ENCODE data around the gene REPIN1.

REPIN1 gene

GRCh38 chr7:150341263-150342120, 27.1 kb upstream of the REPIN1 start, which contains the start of gene RARRES2:
RARRES2 (minus strand) TSS chr7:150341629; CDS start chr7:150340609, 1,020 bp downstream.
- H3K4me1 ChIP-seq: no peaks in the 10 kb centered on the region
- H3K4me3 ChIP-seq: no peak within 1 kb of the TSS
- no peak for DNase-seq (ENCODE audit: low spot score in 2 of 2)
- no peaks in the 10 kb centered on the region for H3K36me3 ChIP-seq (replicated peaks)
- H3K9me3 ChIP-seq: no peaks in the 10 kb centered on the region; the same call in 1 of the 2 replicates
- in situ Hi-C loops (cut with MboI; ENCODE audit: low sequenced_read_pairs): no loop called here
- no peaks in the 10 kb centered on the region for H3K27me3 ChIP-seq (ENCODE audit: low read depth)

GRCh38 chr7:150342121-150342408, 26.6 kb upstream of the REPIN1 start:
- H3K4me3 ChIP-seq: no peak overlapping the region
- H3K36me3 ChIP-seq (replicated peaks): no peaks in the 10 kb centered on the region
- in situ Hi-C loops (cut with MboI; ENCODE audit: low sequenced_read_pairs): no loop called here
- H3K27me3 ChIP-seq (ENCODE audit: low read depth): no peaks in the 10 kb centered on the region
- H3K4me1 ChIP-seq: no peaks in the 10 kb centered on the region
- no peak for DNase-seq (ENCODE audit: low spot score in 2 of 2)
- no peaks in the 10 kb centered on the region; the same call in 1 of the 2 replicates for H3K9me3 ChIP-seq

GRCh38 chr7:150343225-150343624, 25.4 kb upstream of the REPIN1 start:
- H3K4me3 ChIP-seq: no peak overlapping the region
- in situ Hi-C loops (cut with MboI; ENCODE audit: low sequenced_read_pairs): no loop called here
- no peaks in the 10 kb centered on the region for H3K36me3 ChIP-seq (replicated peaks)
- no peak for DNase-seq (ENCODE audit: low spot score in 2 of 2)
- H3K9me3 ChIP-seq: no peaks in the 10 kb centered on the region; the same call in 1 of the 2 replicates
- H3K4me1 ChIP-seq: no peaks in the 10 kb centered on the region
- H3K27me3 ChIP-seq (ENCODE audit: low read depth): no peaks in the 10 kb centered on the region; the same call in 1 of the 2 replicates

- DNase-seq (ENCODE audit: low spot score in 2 of 2): no peak
- Histone ChIP-seq H3K36me3 (replicated peaks) (no peaks in the 10 kb centered on the region), H3K9me3 (no peaks in the 10 kb centered on the region; the same call in 1 of the 2 replicates), H3K4me1 (no peaks in the 10 kb centered on the region), H3K4me3 (no peak overlapping the region), H3K27me3 (ENCODE audit: low read depth) (no peaks in the 10 kb centered on the region; the same call in 1 of the 2 replicates)
- in situ Hi-C loops (cut with MboI; ENCODE audit: low sequenced_read_pairs): no loop called here
Observed at GRCh38 chr7:150344299-150344698, 24.3 kb upstream of the REPIN1 start.

GRCh38 chr7:150345012-150345411, 23.6 kb upstream of the REPIN1 start:
- no peak overlapping the region for H3K4me3 ChIP-seq
- no peaks in the 10 kb centered on the region; the same call in 1 of the 2 replicates for H3K9me3 ChIP-seq
- no peaks in the 10 kb centered on the region for H3K36me3 ChIP-seq (replicated peaks)
- no peaks in the 10 kb centered on the region for H3K4me1 ChIP-seq
- no peaks in the 10 kb centered on the region; the same call in 1 of the 2 replicates for H3K27me3 ChIP-seq (ENCODE audit: low read depth)
- DNase-seq (ENCODE audit: low spot score in 2 of 2): no peak
- in situ Hi-C loops (cut with MboI; ENCODE audit: low sequenced_read_pairs): no loop called here

- Histone ChIP-seq H3K9me3 (no peaks in the 10 kb centered on the region; the same call in 1 of the 2 replicates), H3K27me3 (ENCODE audit: low read depth) (peaks cover 5% of the 10 kb centered on the region; the same call in 1 of the 2 replicates), H3K4me1 (no peaks in the 10 kb centered on the region), H3K36me3 (replicated peaks) (no peaks in the 10 kb centered on the region), H3K4me3 (no peak overlapping the region)
- in situ Hi-C loops (cut with MboI; ENCODE audit: low sequenced_read_pairs): no loop called here
- DNase-seq (ENCODE audit: low spot score in 2 of 2): no peak
Observed at GRCh38 chr7:150346922-150347321, 21.7 kb upstream of the REPIN1 start.

- no peak overlapping the region for H3K4me3 ChIP-seq
- H3K4me1 ChIP-seq: no peaks in the 10 kb centered on the region
- DNase-seq (ENCODE audit: low spot score in 2 of 2): no peak
- no peaks in the 10 kb centered on the region for H3K36me3 ChIP-seq (replicated peaks)
- peaks cover 6% of the 10 kb centered on the region; the same call in 1 of the 2 replicates for H3K27me3 ChIP-seq (ENCODE audit: low read depth)
- no peaks in the 10 kb centered on the region for H3K9me3 ChIP-seq
- in situ Hi-C loops (cut with MboI; ENCODE audit: low sequenced_read_pairs): no loop called here
Observed at GRCh38 chr7:150351587-150352194, 16.9 kb upstream of the REPIN1 start.

GRCh38 chr7:150355666-150356059, 13.0 kb upstream of the REPIN1 start:
- Histone ChIP-seq H3K4me3 (no peak overlapping the region), H3K36me3 (replicated peaks) (no peaks in the 10 kb centered on the region), H3K9me3 (no peaks in the 10 kb centered on the region), H3K27me3 (ENCODE audit: low read depth) (peaks cover 6% of the 10 kb centered on the region; the same call in 1 of the 2 replicates), H3K4me1 (peaks cover 6% of the 10 kb centered on the region)
- no peak for DNase-seq (ENCODE audit: low spot score in 2 of 2)
- in situ Hi-C loops (cut with MboI; ENCODE audit: low sequenced_read_pairs): no loop called here

DNA sequence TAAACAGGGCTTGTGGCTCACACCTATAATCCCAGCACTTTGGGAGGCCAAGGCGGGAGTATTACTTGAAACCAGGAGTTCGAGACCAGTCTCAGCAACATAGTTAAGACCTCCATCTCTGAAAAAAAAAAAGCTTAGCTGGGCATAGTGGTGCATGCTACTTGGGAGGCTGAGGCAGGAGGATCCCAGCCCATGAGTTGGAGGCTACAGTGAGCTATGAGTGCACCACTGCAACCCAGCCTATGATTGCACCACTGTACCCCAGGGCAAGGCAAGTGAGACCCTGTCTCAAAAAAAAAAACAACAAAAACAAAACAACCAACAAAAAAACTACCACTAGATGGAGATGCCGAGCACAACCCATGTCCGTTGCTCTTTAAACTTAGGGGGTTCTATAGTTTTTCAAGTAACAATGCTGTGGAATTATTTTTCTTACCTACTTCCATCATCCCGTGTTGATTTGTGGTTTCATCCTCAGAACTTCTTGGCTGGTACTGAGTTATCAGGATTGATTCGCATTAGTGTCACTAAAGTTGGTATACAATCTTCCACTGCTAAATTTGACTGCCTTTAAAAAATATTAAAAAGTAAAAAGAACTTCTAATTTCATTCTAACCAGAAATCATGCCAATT, 12.2 kb upstream of the REPIN1 start:
- peak; percentile 35 to 46 for DNase-seq (ENCODE audit: low spot score in 2 of 2)
- peaks cover 3% of the 10 kb centered on the region; the same call in 1 of the 2 replicates for H3K27me3 ChIP-seq (ENCODE audit: low read depth)
- H3K4me3 ChIP-seq: no peak overlapping the region
- no peaks in the 10 kb centered on the region for H3K36me3 ChIP-seq (replicated peaks)
- H3K9me3 ChIP-seq: no peaks in the 10 kb centered on the region
- in situ Hi-C loops (cut with MboI; ENCODE audit: low sequenced_read_pairs): no loop called here
- peaks cover 9% of the 10 kb centered on the region for H3K4me1 ChIP-seq

DNA sequence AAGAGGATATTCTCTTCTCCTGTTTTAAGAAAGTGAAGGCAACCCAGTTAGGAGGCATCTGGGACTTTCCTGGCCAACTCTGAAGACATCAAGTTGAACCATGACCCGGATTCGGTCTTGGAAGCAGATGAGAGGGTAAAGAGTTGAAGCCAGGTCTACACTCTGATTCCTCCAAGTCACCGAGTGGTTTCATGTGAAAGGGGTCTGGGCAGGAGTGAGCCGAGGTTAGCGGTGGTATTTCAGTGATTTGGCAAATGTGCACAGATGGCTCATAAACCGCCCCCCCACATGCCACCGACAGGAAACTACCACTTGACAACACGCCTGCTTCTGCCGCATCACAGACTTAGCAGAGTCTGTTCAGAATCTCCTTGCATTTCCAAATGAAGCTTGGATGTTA, 11.4 kb upstream of the REPIN1 start:
- in situ Hi-C loops (cut with MboI; ENCODE audit: low sequenced_read_pairs): no loop called here
- Histone ChIP-seq H3K9me3 (no peaks in the 10 kb centered on the region), H3K36me3 (replicated peaks) (no peaks in the 10 kb centered on the region), H3K4me1 (peaks cover 9% of the 10 kb centered on the region), H3K4me3 (no peak overlapping the region), H3K27me3 (ENCODE audit: low read depth) (no peaks in the 10 kb centered on the region)
- DNase-seq (ENCODE audit: low spot score in 2 of 2): no peak

DNA sequence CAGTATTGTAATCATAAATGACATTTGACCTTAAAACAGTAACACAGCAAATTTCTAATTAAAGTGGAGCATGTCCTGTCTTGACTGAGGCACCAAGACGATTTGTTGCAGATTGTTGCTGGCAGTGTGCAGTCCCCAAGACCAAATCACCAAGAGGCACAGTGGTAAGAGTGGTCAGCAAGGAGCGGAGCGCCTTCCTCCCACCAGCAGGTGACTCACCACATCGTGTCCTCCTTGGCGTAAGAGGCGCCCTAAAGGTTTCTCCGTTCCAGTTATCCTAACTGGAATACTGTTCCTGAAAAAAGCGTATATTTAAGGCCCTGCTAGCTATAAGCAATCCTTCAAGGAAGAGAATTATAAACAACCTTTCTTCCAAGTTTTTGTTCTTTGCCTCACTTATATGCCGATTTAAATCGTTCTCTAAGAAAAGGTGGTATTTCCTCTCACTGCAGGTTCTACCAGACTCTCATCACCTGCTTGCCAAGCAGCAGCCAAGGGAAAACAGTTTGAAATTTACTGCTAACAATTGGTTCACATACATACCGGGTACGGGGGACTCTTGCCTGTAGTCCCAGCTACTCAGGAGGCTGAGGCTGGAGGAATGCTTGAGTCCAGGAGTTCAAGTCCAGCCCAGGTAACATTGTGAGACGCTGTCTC, 10.7 kb upstream of the REPIN1 start:
- DNase-seq (ENCODE audit: low spot score in 2 of 2): no peak
- no peaks in the 10 kb centered on the region for H3K9me3 ChIP-seq
- H3K36me3 ChIP-seq (replicated peaks): no peaks in the 10 kb centered on the region
- H3K4me1 ChIP-seq: peaks cover 9% of the 10 kb centered on the region
- H3K4me3 ChIP-seq: no peak overlapping the region
- H3K27me3 ChIP-seq (ENCODE audit: low read depth): no peaks in the 10 kb centered on the region
- in situ Hi-C loops (cut with MboI; ENCODE audit: low sequenced_read_pairs): no loop called here

- Histone ChIP-seq H3K9me3 (no peaks in the 10 kb centered on the region), H3K27me3 (ENCODE audit: low read depth) (no peaks in the 10 kb centered on the region), H3K4me3 (no peak overlapping the region), H3K4me1 (peaks cover 9% of the 10 kb centered on the region), H3K36me3 (replicated peaks) (no peaks in the 10 kb centered on the region)
- in situ Hi-C loops (cut with MboI; ENCODE audit: low sequenced_read_pairs): no loop called here
- DNase-seq (ENCODE audit: low spot score in 2 of 2): no peak
Observed at GRCh38 chr7:150358433-150358832, 10.2 kb upstream of the REPIN1 start.

DNA sequence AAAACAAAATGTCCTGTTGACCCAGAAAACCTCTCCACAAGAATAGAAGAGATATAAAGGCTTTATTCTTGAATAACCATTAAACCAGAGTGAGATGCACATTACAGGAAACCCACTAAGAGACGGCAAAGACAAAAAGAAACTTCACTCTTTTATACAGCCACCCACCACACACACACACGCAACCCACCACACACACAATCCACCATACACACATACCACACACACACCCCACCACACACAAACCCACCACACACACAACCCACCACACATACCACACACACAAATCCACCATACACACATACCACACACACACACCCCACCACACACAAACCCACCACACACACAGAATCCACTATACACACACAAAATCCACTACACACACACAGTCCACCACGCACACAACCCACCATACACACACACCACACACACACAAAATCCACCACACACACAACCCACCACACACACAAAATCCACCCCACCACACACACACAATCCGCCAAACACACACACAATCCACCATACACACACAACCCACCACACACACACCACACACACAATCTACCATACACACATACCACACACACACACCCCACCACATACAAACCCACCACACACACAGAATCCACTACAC, 9.5 kb upstream of the REPIN1 start:
- in situ Hi-C loops (cut with MboI; ENCODE audit: low sequenced_read_pairs): no loop called here
- Histone ChIP-seq H3K9me3 (no peaks in the 10 kb centered on the region), H3K36me3 (replicated peaks) (no peaks in the 10 kb centered on the region), H3K4me1 (peaks cover 9% of the 10 kb centered on the region), H3K27me3 (ENCODE audit: low read depth) (no peaks in the 10 kb centered on the region), H3K4me3 (no peak overlapping the region)
- no peak for DNase-seq (ENCODE audit: low spot score in 2 of 2)

All from HAP-1 (cell line).